Endothelial cell of hepatic sinusoid (primary cell): ENCODE data around the gene S100A3.

ENCODE experiments used
- in situ Hi-C: cut with HindIII; loops from 2 replicates; pipeline ENCODE4 v1.10.0; 2017; ENCODE audit warnings: low sequenced_read_pairs

S100A3 gene

GRCh38 chr1:153550398-153550758, 1.3 kb upstream of the S100A3 start:
- in situ Hi-C loops: no loop called here

- in situ Hi-C loops: no loop called here
These were observed 811 bp upstream of the S100A3 start for GRCh38 chr1:153549741-153550397.

- in situ Hi-C loops: no loop called here
These were observed 1.2 kb downstream of the S100A3 start for GRCh38 chr1:153547560-153548551.

- in situ Hi-C loops: no loop called here
These were observed 2.1 kb downstream of the S100A3 start for GRCh38 chr1:153546796-153547559.

GRCh38 chr1:153546371-153546770, 2.7 kb downstream of the S100A3 start:
- in situ Hi-C loops: no loop called here

GRCh38 chr1:153545067-153546055, 3.7 kb downstream of the S100A3 start, which contains the start of gene S100A4:
S100A4 (minus strand) TSS chr1:153545806; CDS start chr1:153544794, 1,012 bp downstream.
- in situ Hi-C loops: no loop called here

- in situ Hi-C loops: no loop called here
These were observed 4.5 kb downstream of the S100A3 start for GRCh38 chr1:153544453-153545066.

GRCh38 chr1:153543736-153544135, 5.3 kb downstream of the S100A3 start:
- in situ Hi-C loops: no loop called here

- in situ Hi-C loops: no loop called here
These were observed 5.9 kb downstream of the S100A3 start for GRCh38 chr1:153542956-153543711.

- in situ Hi-C loops: no loop called here
These were observed 7.1 kb downstream of the S100A3 start for GRCh38 chr1:153541641-153542590.

GRCh38 chr1:153540394-153541361, 8.4 kb downstream of the S100A3 start, which contains the start of gene S100A5:
S100A5 (minus strand) TSS chr1:153540934; CDS start chr1:153540191, 743 bp downstream.
- in situ Hi-C loops: no loop called here

GRCh38 chr1:153539395-153540093, 9.5 kb downstream of the S100A3 start:
- in situ Hi-C loops: no loop called here

GRCh38 chr1:153538315-153538821, 10.7 kb downstream of the S100A3 start:
- in situ Hi-C loops: no loop called here

- in situ Hi-C loops: no loop called here
These were observed 11.7 kb downstream of the S100A3 start for GRCh38 chr1:153537376-153537730.

- in situ Hi-C loops: no loop called here
These were observed 12.2 kb downstream of the S100A3 start for GRCh38 chr1:153536671-153537375.
